Measurements from ENCODE around the gene DOP1B.

DNA sequence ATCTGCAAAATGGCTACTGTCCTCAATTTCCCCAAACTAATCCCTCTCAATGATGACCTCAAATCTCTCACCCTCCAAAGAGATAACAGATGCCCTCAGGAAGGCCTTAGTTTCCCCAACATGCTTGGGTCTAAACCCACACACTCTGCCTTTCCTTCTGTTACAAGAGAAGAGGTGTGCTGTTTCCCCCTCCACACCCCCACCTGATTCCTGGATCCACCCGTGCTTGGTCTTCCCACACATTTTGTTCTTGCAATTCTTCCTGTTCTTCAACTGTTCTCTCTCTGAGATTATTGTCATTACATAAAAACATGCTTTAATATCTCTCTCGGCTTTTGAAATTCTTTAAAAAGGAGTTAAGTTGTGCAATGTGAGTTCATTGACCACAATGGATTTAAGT is 27.4 kb upstream of the DOP1B start:
- TF ChIP-seq, protein P1, sequence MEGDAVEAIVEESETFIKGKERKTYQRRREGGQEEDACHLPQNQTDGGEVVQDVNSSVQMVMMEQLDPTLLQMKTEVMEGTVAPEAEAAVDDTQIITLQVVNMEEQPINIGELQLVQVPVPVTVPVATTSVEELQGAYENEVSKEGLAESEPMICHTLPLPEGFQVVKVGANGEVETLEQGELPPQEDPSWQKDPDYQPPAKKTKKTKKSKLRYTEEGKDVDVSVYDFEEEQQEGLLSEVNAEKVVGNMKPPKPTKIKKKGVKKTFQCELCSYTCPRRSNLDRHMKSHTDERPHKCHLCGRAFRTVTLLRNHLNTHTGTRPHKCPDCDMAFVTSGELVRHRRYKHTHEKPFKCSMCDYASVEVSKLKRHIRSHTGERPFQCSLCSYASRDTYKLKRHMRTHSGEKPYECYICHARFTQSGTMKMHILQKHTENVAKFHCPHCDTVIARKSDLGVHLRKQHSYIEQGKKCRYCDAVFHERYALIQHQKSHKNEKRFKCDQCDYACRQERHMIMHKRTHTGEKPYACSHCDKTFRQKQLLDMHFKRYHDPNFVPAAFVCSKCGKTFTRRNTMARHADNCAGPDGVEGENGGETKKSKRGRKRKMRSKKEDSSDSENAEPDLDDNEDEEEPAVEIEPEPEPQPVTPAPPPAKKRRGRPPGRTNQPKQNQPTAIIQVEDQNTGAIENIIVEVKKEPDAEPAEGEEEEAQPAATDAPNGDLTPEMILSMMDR (IDR thresholded peaks at IDR 0.05): no peak
- TF ChIP-seq POLR2A (IDR thresholded peaks at IDR 0.05): no peak

All from adrenal gland (tissue), 5 donors.